Measurements from ENCODE around the gene TBRG4.

The TBRG4 gene

GRCh38 chr7:45054442-45054841 is 57.1 kb downstream of the TBRG4 start:
- no peak for DNase-seq (ENCODE audit: low read depth)

GRCh38 chr7:45053941-45054340 is 57.6 kb downstream of the TBRG4 start:
- no peak for DNase-seq (ENCODE audit: low read depth)

- DNase-seq (ENCODE audit: low read depth): no peak
These were observed 58.1 kb downstream of the TBRG4 start for GRCh38 chr7:45053401-45053800.

GRCh38 chr7:45052011-45052410 is 59.5 kb downstream of the TBRG4 start:
- no peak for DNase-seq (ENCODE audit: low read depth)

- DNase-seq (ENCODE audit: low read depth): no peak
These were observed 61.3 kb downstream of the TBRG4 start for GRCh38 chr7:45050198-45050597.

Measured in T-helper 22 cell (primary cell).